AG04450 (cell line): ENCODE data around the gene MIPEP. TPM values are rescaled to one million over a fixed set of nuclear protein-coding genes. Genes with fewer than 3 reads are reported as not detected.

Source experiments
- CTCF ChIA-PET: fragments of 300-600, 350-600 bp; formaldehyde crosslinking; extraction: SDS; loops from one replicate; lab custom pipeline; 2022; ENCODE audit warnings: antibody characterized with exemption, inconsistent platforms; lab: Charles Lee
- POLR2A ChIA-PET: fragments of 350-600 bp; formaldehyde crosslinking; extraction: SDS; loops from one replicate; lab custom pipeline; 2021; ENCODE audit warnings: antibody characterized with exemption, inconsistent platforms; lab: Yijun Ruan, JAX
- DNase-seq: peaks from one replicate; pipeline ENCODE4 v3.0.0-alpha.2; 2011; ENCODE audit warnings: low read depth, low spot score
- H3K27ac ChIP-seq: one replicate; pipeline ENCODE4 v1.5.1; 2012; ENCODE audit warnings: low read depth, low read length, control low read depth
- H3K27me3 ChIP-seq: one replicate; pipeline ENCODE4 v1.6.0; 2012; ENCODE audit warnings: low read length; ENCODE audit not compliant: control insufficient read depth, insufficient read depth
- H3K4me3 ChIP-seq: 2 replicates; pipeline ENCODE4 v1.5.1; 2011; ENCODE audit warnings: mild to moderate bottlenecking, low read depth, low read length, control low read depth
- H3K9me3 ChIP-seq: 2 replicates; pipeline ENCODE4 v1.5.1; 2012; ENCODE audit warnings: low read length; ENCODE audit not compliant: control insufficient read depth, insufficient read depth
- polyA plus RNA-seq: library from polyadenylated mRNA; depleted of rRNA; stranded (reverse); fragments of >200 nt; gene quantifications from 2 replicates; pipeline ENCODE4 v1.2.3, GENCODE V29; 2011
- TF ChIP-seq, protein P1 (sequence below): IDR thresholded peaks from 2 replicates; pipeline ENCODE4 v1.5.1; 2011; ENCODE audit warnings: low read depth, low read length, control low read depth, inconsistent platforms

Gene MIPEP
- polyA plus RNA-seq, 1 experiment = 40.8 TPM

- Histone ChIP-seq H3K4me3 (no peak overlapping the region), H3K27ac (no peak overlapping the region), H3K27me3 (no peaks in the 10 kb centered on the region), H3K9me3 (no peaks in the 10 kb centered on the region; the same call in 1 of the 2 replicates)
- POLR2A ChIA-PET = no interaction called here
- no peak for DNase-seq
- CTCF ChIA-PET = interaction anchor here (0.7 to 1.4 kb wide), 5 partner anchors 9 to 51 kb away, joined by 3 to 6 read pairs (median 3); no protein-coding TSS in a partner anchor
- TF ChIP-seq, protein P1, sequence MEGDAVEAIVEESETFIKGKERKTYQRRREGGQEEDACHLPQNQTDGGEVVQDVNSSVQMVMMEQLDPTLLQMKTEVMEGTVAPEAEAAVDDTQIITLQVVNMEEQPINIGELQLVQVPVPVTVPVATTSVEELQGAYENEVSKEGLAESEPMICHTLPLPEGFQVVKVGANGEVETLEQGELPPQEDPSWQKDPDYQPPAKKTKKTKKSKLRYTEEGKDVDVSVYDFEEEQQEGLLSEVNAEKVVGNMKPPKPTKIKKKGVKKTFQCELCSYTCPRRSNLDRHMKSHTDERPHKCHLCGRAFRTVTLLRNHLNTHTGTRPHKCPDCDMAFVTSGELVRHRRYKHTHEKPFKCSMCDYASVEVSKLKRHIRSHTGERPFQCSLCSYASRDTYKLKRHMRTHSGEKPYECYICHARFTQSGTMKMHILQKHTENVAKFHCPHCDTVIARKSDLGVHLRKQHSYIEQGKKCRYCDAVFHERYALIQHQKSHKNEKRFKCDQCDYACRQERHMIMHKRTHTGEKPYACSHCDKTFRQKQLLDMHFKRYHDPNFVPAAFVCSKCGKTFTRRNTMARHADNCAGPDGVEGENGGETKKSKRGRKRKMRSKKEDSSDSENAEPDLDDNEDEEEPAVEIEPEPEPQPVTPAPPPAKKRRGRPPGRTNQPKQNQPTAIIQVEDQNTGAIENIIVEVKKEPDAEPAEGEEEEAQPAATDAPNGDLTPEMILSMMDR = no peak
Measured at GRCh38 chr13:23707674-23708073, 181.5 kb downstream of the MIPEP start.

GRCh38 chr13:23705583-23705982 is 183.6 kb downstream of the MIPEP start:
- POLR2A ChIA-PET = no interaction called here
- DNase-seq = no peak
- H3K27ac ChIP-seq = no peak overlapping the region
- CTCF ChIA-PET = interaction anchor here (0.8 kb wide), 1 partner anchor 13 kb away, joined by 3 read pairs; no protein-coding TSS in a partner anchor
- TF ChIP-seq, protein P1 = no peak
- peaks cover 3% of the 10 kb centered on the region; the same call in 1 of the 2 replicates for H3K9me3 ChIP-seq
- no peak overlapping the region for H3K4me3 ChIP-seq
- H3K27me3 ChIP-seq = no peaks in the 10 kb centered on the region

DNA sequence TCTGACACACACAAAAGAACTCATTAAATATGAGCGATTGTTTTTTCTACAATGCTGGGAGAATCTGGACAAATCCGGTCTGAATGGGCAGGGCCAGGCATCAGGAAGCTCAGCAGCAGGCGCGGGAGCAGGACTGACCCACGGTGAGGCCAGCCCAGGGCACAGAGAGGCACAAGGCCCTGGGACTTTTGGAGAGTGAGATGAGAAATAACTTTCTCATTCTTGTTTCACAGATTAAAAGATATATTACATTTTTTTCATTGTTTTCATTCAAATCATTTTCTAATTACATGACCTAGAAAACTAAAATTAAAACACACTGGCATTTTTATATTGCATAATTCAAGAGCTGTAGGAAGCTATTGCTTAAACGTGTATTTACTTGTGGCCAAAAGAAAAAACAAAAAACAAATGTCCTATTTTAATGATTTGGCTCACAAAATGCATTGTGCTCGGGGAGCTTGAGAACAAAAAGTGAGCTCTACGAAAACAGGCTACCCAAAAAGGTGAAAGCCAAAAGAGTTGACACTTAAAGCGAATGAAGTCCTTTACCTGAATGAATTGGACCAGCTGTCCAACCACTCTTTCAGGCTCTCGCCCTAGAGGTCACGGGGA is 185.8 kb downstream of the MIPEP start:
- H3K4me3 ChIP-seq = no peak overlapping the region
- TF ChIP-seq, protein P1 = no peak
- no peak overlapping the region for H3K27ac ChIP-seq
- DNase-seq = no peak
- peaks cover 3% of the 10 kb centered on the region; the same call in 1 of the 2 replicates for H3K9me3 ChIP-seq
- CTCF ChIA-PET = no interaction called here
- POLR2A ChIA-PET = interaction anchor here (0.6 kb wide), 1 partner anchor 25 kb away, joined by 4 read pairs; no protein-coding TSS in a partner anchor
- no peaks in the 10 kb centered on the region for H3K27me3 ChIP-seq

DNA sequence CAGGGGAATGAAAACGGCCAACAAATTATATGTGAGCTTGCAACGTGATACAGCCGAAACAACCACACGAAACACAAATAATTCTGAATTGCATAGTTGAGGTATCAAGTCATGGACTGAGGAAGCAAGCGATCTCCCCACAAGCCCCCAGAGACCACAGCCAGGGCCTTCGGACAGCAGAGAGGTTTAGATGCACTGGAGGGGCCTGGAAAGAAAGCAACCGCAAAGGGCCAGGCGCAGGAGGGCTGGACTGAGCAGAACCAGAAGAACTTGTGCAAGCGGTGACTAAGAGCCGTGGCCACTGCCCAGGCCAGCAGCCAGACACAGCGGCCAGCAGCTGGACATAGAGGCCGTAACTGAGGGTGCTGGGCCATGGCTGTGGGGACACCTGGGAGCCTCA is 187.6 kb downstream of the MIPEP start:
- TF ChIP-seq, protein P1 = no peak
- H3K27ac ChIP-seq = no peak overlapping the region
- ChIA-PET CTCF (no interaction called here), POLR2A (no interaction called here)
- no peaks in the 10 kb centered on the region for H3K27me3 ChIP-seq
- DNase-seq = no peak
- H3K9me3 ChIP-seq = peaks cover 3% of the 10 kb centered on the region; the same call in 1 of the 2 replicates
- no peak overlapping the region for H3K4me3 ChIP-seq

DNA sequence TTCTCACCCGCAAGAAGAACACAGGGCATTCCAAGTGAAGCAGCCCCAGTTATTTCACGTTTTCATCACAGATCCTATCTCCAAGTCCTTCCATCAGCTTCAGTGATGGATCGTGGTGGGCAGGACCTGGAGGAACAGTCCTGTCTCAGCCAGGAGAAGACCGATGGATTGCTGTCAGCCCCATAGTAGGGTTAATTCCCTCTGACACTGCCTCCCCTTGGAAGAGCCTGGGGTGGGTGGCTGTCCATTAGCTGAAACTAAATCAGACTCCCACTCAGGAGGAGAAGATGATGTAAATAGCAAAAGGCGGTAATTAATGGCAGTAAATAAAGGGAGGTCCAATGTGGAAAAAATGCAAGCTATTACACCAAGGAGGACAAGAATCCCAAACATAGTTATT is 188.0 kb downstream of the MIPEP start:
- POLR2A ChIA-PET = no interaction called here
- no peak overlapping the region for H3K27ac ChIP-seq
- CTCF ChIA-PET = interaction anchor here (0.5 kb wide), 1 partner anchor 339 kb away, joined by 3 read pairs; no protein-coding TSS in a partner anchor
- peaks cover 4% of the 10 kb centered on the region; the same call in 1 of the 2 replicates for H3K9me3 ChIP-seq
- TF ChIP-seq, protein P1 = no peak
- no peak overlapping the region for H3K4me3 ChIP-seq
- no peaks in the 10 kb centered on the region for H3K27me3 ChIP-seq
- no peak for DNase-seq
